A673 (cell line): Measurements from ENCODE around the gene EDEM1. TPM values are rescaled to one million over a fixed set of nuclear protein-coding genes. Genes with fewer than 3 reads are reported as not detected.

ENCODE experiments used
- BruUV-seq: library from RNA; stranded (reverse); fragments of 400-500 nt; replicated peaks from 2 replicates; lab custom pipeline; 2021; lab: Mats Ljungman, UMichigan
- CTCF ChIA-PET: fragments of 300-600 bp; sonication (Branson Sonifier 250); formaldehyde crosslinking; loops from one replicate; lab custom pipeline; 2022; ENCODE audit warnings: antibody characterized with exemption; lab: Charles Lee
- POLR2A ChIA-PET: fragments of 300-600 bp; sonication (Branson Sonifier 250); formaldehyde crosslinking; loops from one replicate; lab custom pipeline; 2022; ENCODE audit warnings: antibody characterized with exemption; ENCODE audit not compliant: low non-redundant PET; lab: Charles Lee
- DNase-seq: peaks from one replicate; pipeline ENCODE4 v3.0.0-alpha.2; 2015; ENCODE audit warnings: low spot score
- H3K27ac ChIP-seq: fragments of 200-600 bp; sonication (generic); 2 replicates; pipeline ENCODE4 v1.5.1; 2016; ENCODE audit warnings: mixed run types, low read depth, mild to moderate bottlenecking, mixed read lengths, antibody characterized with exemption, low read length; ENCODE audit not compliant: poor library complexity, severe bottlenecking
- H3K27me3 ChIP-seq: fragments of 200-600 bp; sonication (generic); replicated peaks from 2 replicates; pipeline ENCODE4 v1.6.1; 2017; ENCODE audit warnings: mixed run types, low read depth, mild to moderate bottlenecking, mixed read lengths, antibody characterized with exemption, low read length; ENCODE audit not compliant: insufficient read depth, poor library complexity
- H3K36me3 ChIP-seq: fragments of 200-600 bp; sonication (generic); 2 replicates; pipeline ENCODE4 v1.6.1; 2016; ENCODE audit warnings: mixed run types, mild to moderate bottlenecking, mixed read lengths, antibody characterized with exemption, low read length; ENCODE audit not compliant: insufficient read depth, poor library complexity, severe bottlenecking
- H3K4me1 ChIP-seq: fragments of 200-600 bp; sonication (generic); 2 replicates; pipeline ENCODE4 v1.6.1; 2017; ENCODE audit warnings: mixed run types, mild to moderate bottlenecking, mixed read lengths, antibody characterized with exemption, low read length; ENCODE audit not compliant: insufficient read depth, poor library complexity, severe bottlenecking
- H3K4me3 ChIP-seq: fragments of 200-600 bp; sonication (generic); 2 replicates; pipeline ENCODE4 v1.5.1; 2016; ENCODE audit warnings: low read depth, mixed run types, mild to moderate bottlenecking, mixed read lengths, low read length; ENCODE audit not compliant: poor library complexity, severe bottlenecking
- H3K9me3 ChIP-seq: fragments of 200-600 bp; sonication (generic); 2 replicates; pipeline ENCODE4 v1.6.1; 2016; ENCODE audit warnings: mixed run types, low read depth, mild to moderate bottlenecking, mixed read lengths, antibody characterized with exemption, low read length; ENCODE audit not compliant: poor library complexity, severe bottlenecking
- EZH2 ChIP-seq: fragments of 200-600 bp; sonication (generic); IDR thresholded peaks from 2 replicates; pipeline ENCODE4 v1.6.1; 2017; ENCODE audit warnings: borderline replicate concordance, low read depth, mild to moderate bottlenecking, mixed read lengths, antibody characterized with exemption, low read length; ENCODE audit not compliant: poor library complexity, severe bottlenecking
- intact Hi-C: fragments of 100-400 bp; cut with micrococcal nuclease; formaldehyde crosslinking; loops from one replicate; pipeline ENCODE4 v1.10.0; 2022; ENCODE audit not compliant: unreplicated experiment
- total RNA-seq: library from RNA; stranded (reverse); gene quantifications from 2 replicates; pipeline ENCODE4 v1.2.3, GENCODE V29; 2021
- TF ChIP-seq, protein P1 (sequence below): fragments of 300-800, 200-600 bp; sonication (generic); conservative IDR thresholded peaks from 2 replicates; pipeline ENCODE4 v1.5.1; 2017; ENCODE audit warnings: low read depth, mild to moderate bottlenecking, antibody characterized with exemption, low read length, moderate library complexity, mixed read lengths

EDEM1 gene
- total RNA-seq, 1 experiment from 2014 or later, result 32.1 TPM

DNA sequence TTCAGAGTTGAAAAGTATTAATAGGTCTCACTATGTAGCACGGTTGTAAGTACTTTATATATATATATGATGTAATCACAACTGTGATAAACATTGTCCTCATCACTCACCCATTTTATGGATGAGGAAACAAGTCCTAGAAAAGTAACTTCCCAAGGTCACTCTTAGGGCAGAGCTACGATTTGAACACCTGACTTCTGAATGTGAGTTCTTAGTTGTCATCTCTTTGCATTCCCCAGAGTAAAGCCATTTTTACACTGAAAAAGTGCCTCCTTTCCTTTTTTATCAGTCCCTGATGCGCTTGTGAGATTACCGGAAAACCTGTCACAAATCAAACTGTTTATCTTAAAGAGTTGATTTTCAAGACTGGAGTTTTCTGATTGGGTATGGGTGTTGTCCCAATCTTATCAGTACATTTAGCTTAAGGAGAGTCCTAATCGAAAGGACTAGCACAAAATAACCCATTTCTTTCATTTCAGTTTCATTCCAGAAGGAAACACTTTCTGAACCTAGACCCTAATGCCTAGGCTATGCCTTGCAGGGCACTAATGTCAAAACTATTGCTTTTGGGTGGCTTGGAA, 2.3 kb upstream of the EDEM1 start:
- no TSS peak for BruUV-seq

DNA sequence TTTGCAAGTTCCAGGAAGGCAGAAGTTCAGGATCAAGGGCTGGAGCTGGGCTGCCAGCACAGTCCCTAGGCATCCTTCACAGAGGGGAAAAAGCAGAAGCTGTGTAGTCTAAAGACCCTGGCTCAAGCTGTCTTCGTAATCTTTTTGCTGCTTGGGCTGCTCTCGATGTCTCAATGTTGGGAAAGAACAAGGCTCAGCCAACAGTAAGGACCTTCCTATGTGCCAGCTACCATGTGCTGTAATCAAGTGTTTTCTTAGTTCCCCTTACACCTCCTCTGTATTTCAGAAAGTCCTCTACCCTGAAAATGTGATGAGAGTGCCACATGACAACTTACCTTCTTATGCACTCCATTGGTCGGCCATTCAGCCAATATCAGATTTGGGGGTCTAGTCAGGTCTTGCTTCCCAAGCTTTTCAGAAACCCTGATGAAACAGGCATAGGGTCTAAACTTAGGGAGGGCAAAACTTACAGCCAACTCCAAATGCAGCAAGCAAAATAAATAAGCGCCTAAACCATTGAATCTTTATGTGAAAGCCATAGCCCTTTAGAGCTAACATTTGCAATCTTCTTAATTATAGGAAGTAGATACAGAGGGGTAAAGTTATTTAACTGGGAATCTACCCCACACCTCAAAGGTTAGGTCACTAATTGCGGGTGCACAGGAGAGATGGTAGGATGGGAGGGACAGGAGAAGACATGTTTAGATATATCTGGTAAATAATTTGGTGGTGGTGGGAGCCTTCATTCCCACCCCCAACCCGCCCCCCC, 1.2 kb upstream of the EDEM1 start:
- TF ChIP-seq, protein P1, sequence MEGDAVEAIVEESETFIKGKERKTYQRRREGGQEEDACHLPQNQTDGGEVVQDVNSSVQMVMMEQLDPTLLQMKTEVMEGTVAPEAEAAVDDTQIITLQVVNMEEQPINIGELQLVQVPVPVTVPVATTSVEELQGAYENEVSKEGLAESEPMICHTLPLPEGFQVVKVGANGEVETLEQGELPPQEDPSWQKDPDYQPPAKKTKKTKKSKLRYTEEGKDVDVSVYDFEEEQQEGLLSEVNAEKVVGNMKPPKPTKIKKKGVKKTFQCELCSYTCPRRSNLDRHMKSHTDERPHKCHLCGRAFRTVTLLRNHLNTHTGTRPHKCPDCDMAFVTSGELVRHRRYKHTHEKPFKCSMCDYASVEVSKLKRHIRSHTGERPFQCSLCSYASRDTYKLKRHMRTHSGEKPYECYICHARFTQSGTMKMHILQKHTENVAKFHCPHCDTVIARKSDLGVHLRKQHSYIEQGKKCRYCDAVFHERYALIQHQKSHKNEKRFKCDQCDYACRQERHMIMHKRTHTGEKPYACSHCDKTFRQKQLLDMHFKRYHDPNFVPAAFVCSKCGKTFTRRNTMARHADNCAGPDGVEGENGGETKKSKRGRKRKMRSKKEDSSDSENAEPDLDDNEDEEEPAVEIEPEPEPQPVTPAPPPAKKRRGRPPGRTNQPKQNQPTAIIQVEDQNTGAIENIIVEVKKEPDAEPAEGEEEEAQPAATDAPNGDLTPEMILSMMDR, result no peak
- no peak for TF ChIP-seq EZH2
- BruUV-seq, result no TSS peak
- Histone ChIP-seq H3K9me3 (no peaks in the 10 kb centered on the region), H3K36me3 (no peaks in the 10 kb centered on the region), H3K27ac (no peak overlapping the region), H3K4me1 (no peaks in the 10 kb centered on the region), H3K4me3 (peak overlapping the region; percentile 73), H3K27me3 (no peaks in the 10 kb centered on the region)
- intact Hi-C loops, result loop anchor here (5.0 kb wide), 1 partner anchor 64 kb away; the partner anchor contains the start of gene ARL8B
- POLR2A ChIA-PET, result no interaction called here
- DNase-seq, result no peak
- CTCF ChIA-PET, result interaction anchor here (1.0 kb wide), 1 partner anchor 553 kb away, joined by 3 read pairs; no protein-coding TSS in a partner anchor

More for the DNA sequence above, 2.3 kb upstream of the EDEM1 start:
- H3K27me3 ChIP-seq, result no peaks in the 10 kb centered on the region
- no peaks in the 10 kb centered on the region for H3K4me1 ChIP-seq
- POLR2A ChIA-PET, result no interaction called here
- H3K27ac ChIP-seq, result no peak overlapping the region
- CTCF ChIA-PET, result interaction anchor here (1.0 kb wide), 1 partner anchor 552 kb away, joined by 3 read pairs; no protein-coding TSS in a partner anchor
- intact Hi-C loops, result loop anchor here (5.0 kb wide), 1 partner anchor 63 kb away; the partner anchor contains the start of gene ARL8B
- no peaks in the 10 kb centered on the region for H3K9me3 ChIP-seq
- no peaks in the 10 kb centered on the region for H3K36me3 ChIP-seq
- no peak for TF ChIP-seq EZH2
- TF ChIP-seq, protein P1, result no peak
- no peak overlapping the region for H3K4me3 ChIP-seq
- no peak for DNase-seq

DNA sequence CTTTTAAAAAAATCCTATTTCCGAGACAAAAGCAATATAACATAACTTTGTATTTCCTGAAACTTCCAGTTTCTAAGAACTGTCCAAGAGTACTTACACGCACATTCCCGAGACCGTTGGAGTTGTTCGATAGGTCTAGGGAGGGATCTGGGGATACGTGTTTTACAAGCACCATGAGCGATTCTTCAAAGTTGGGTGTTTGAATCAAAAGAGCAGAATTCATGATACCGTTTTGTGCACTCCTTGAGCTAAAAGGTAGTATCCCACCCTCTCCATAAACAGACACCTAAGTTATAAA, 700 bp upstream of the EDEM1 start:
- H3K27ac ChIP-seq, result peak overlapping the region; percentile 97
- intact Hi-C loops, result loop anchor here (5.0 kb wide), 1 partner anchor 65 kb away; the partner anchor contains the start of gene ARL8B
- ChIA-PET POLR2A (no interaction called here), CTCF (no interaction called here)
- H3K9me3 ChIP-seq, result no peaks in the 10 kb centered on the region
- no peaks in the 10 kb centered on the region for H3K27me3 ChIP-seq
- H3K4me3 ChIP-seq, result peak overlapping the region; percentile 73
- no peak for TF ChIP-seq EZH2
- TF ChIP-seq, protein P1, result no peak
- peaks cover 2% of the 10 kb centered on the region for H3K4me1 ChIP-seq
- TSS peak; percentile 64 for BruUV-seq
- DNase-seq, result peak; percentile 28
- H3K36me3 ChIP-seq, result no peaks in the 10 kb centered on the region
